PFSK-1 (cell line): ENCODE results near the gene SUSD4.

Experiments
- FOXP2 ChIP-seq: optimal IDR thresholded peaks from 2 replicates; pipeline ENCODE3; 2011; ENCODE audit warnings: borderline replicate concordance, control low read depth, inconsistent platforms; ENCODE audit not compliant: insufficient read depth; ENCODE audit errors: extremely low read length, extremely low read depth
- POLR2AphosphoS5 ChIP-seq: IDR thresholded peaks from 2 replicates; pipeline ENCODE4 v1.6.1; 2012; ENCODE audit warnings: low read depth, mild to moderate bottlenecking, control low read depth, low read length, moderate library complexity
- SIN3A ChIP-seq: IDR thresholded peaks from 2 replicates; pipeline ENCODE4 v1.6.1; 2012; ENCODE audit warnings: mild to moderate bottlenecking, low read length, moderate library complexity, borderline replicate concordance; ENCODE audit not compliant: insufficient read depth
- TAF1 ChIP-seq: IDR thresholded peaks from 2 replicates; pipeline ENCODE4 v1.6.1; 2012; ENCODE audit warnings: low read length, control low read depth, borderline replicate concordance; ENCODE audit not compliant: insufficient read depth
- TF ChIP-seq, protein P1 (sequence below), 2 experiments: IDR thresholded peaks; 2 replicates each; pipeline versions ENCODE4 v1.6.1 to v1.8.0; 2011 to 2012; ENCODE audit warnings: low read depth in 2 of 2, low read length in 2 of 2, control low read depth in 1 of 2, inconsistent platforms in 1 of 2, mild to moderate bottlenecking in 1 of 2, moderate library complexity in 1 of 2; ENCODE audit not compliant: insufficient read depth in 1 of 2

SUSD4 gene

DNA sequence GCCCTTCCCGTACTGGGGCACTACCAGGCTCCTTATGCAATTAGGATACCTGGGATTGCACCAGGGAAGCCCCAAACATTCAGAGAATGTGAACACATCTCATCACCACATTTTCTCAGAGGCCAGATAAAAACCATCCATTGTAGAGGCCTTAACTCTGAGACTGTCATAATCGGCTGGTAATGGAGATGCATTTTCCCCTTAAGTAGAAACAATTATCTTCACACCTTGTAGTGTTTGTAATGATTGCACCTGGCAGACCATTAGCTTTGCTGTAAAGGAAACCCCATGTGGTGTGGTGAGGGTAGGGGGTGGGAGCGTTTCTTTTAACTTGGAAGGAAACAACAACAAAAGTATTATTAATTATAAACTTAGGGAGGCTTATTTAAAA is 131.0 kb downstream of the SUSD4 start:
- TF ChIP-seq SIN3A (no peak), TAF1 (no peak), POLR2AphosphoS5 (no peak), FOXP2 (no peak)
- TF ChIP-seq, protein P1, sequence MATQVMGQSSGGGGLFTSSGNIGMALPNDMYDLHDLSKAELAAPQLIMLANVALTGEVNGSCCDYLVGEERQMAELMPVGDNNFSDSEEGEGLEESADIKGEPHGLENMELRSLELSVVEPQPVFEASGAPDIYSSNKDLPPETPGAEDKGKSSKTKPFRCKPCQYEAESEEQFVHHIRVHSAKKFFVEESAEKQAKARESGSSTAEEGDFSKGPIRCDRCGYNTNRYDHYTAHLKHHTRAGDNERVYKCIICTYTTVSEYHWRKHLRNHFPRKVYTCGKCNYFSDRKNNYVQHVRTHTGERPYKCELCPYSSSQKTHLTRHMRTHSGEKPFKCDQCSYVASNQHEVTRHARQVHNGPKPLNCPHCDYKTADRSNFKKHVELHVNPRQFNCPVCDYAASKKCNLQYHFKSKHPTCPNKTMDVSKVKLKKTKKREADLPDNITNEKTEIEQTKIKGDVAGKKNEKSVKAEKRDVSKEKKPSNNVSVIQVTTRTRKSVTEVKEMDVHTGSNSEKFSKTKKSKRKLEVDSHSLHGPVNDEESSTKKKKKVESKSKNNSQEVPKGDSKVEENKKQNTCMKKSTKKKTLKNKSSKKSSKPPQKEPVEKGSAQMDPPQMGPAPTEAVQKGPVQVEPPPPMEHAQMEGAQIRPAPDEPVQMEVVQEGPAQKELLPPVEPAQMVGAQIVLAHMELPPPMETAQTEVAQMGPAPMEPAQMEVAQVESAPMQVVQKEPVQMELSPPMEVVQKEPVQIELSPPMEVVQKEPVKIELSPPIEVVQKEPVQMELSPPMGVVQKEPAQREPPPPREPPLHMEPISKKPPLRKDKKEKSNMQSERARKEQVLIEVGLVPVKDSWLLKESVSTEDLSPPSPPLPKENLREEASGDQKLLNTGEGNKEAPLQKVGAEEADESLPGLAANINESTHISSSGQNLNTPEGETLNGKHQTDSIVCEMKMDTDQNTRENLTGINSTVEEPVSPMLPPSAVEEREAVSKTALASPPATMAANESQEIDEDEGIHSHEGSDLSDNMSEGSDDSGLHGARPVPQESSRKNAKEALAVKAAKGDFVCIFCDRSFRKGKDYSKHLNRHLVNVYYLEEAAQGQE (IDR thresholded peaks at IDR 0.05; ENCODE audit: insufficient read depth in 1 of 2, low read depth in 2 of 2, low read length in 2 of 2): no peak

DNA sequence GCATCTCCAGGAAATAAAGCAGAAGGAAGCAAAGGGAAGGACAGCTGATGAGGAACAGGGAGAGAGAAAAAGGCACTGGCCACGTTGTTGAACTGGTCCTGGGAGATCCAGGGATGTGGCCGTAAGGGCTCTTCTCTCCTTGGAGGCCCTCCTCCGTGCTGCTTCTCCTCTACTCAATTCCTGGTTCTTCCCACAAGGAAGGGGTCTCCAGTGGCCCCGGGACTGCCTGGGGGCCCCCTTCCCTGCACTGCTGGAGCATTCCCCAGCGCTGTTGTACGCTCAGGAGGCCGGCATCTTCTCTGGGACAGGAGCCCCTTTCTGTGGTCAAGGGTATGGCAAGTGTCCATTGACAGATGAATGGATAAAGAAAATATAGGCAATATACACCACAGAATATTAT is 132.4 kb downstream of the SUSD4 start:
- TF ChIP-seq POLR2AphosphoS5 (no peak), TAF1 (no peak), FOXP2 (no peak), SIN3A (no peak)
- TF ChIP-seq, protein P1 (IDR thresholded peaks at IDR 0.05; ENCODE audit: insufficient read depth in 1 of 2, low read depth in 2 of 2, low read length in 2 of 2): no peak

DNA sequence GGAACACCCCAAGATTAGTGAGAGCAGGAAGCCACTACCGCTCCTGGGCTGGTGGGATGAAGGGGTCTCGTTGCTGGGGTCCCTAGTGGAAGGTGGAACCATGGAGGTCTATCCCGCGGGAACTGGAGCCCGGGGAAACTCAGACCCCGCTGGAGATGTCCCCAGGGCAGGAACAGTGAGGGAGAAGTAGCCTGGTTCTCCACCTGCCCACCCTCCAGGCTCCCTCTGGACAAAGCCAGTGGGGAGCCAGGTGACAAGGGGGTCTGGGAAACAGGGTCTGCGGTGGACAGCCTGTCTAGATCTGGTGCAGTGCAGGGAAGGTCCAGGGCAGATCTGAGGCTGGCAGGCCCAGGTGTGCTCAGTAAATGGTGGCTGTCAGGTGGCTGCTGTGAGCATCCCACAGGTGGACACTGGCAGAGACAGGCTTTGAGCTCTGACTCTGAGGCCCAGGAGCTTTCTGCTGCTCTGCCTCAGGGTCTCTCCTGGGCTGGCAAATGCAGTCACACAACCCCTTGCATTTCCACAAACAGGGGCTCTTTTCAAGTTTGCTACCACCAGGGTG is 132.9 kb downstream of the SUSD4 start:
- TF ChIP-seq SIN3A (no peak), FOXP2 (no peak), POLR2AphosphoS5 (no peak), TAF1 (no peak)
- TF ChIP-seq, protein P1 (IDR thresholded peaks at IDR 0.05; ENCODE audit: insufficient read depth in 1 of 2, low read depth in 2 of 2, low read length in 2 of 2): no peak

DNA sequence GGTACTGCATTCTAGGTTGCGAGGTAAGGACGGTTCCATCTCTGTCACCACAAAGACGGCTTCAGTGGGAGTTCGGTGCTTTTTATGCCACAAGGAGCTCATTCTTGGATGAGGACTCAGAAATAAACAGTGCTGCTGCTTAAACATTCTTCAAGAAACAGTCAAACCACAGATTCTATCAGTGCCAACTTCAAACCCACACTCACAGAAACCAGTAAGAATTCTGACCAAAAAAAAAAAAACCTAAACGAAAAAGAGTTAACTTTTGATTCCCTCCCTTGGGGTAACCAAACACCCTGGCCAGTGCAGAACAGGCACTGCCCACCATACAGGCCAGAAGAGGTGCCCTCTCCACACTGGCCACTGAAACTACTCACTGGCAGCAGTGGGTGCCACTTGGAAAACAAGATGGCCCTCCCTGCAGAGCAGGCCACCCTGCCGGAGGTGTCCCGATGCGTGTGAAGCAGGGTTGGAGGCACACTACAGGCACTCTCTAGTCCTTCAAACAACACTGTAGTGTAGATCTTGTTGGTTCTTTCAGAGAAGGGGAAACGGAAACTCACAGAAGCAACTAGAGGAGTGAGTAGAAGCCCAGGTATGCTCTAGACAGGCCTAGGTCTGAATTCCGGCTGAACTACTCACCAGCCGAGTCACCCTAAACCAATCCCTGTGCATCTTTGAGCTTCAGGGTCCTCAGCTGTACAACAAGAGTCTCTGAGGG is 133.7 kb downstream of the SUSD4 start:
- TF ChIP-seq, protein P1 (IDR thresholded peaks at IDR 0.05; ENCODE audit: insufficient read depth in 1 of 2, low read depth in 2 of 2, low read length in 2 of 2): no peak
- TF ChIP-seq TAF1 (no peak), POLR2AphosphoS5 (no peak), SIN3A (no peak), FOXP2 (no peak)
